C4-2B (cell line): ENCODE data around the gene F8A1.
"Not testable (repeated sequence)": the region's sequence is repeated elsewhere in the genome, so short reads cannot be mapped to it uniquely, and the experiment has no call there.

Experiments used
- H3K27ac ChIP-seq: fragments of 450-650 bp; 2 replicates; pipeline ENCODE4 v1.5.1; 2017
- ZFX ChIP-seq: fragments of 450-650 bp; IDR thresholded peaks from 2 replicates; pipeline ENCODE4 v1.6.1; 2017
- TF ChIP-seq, protein P1 (sequence below): fragments of 450-650 bp; conservative IDR thresholded peaks from 2 replicates; pipeline ENCODE4 v1.5.1; 2017; ENCODE audit warnings: mild to moderate bottlenecking

The F8A1 gene

DNA sequence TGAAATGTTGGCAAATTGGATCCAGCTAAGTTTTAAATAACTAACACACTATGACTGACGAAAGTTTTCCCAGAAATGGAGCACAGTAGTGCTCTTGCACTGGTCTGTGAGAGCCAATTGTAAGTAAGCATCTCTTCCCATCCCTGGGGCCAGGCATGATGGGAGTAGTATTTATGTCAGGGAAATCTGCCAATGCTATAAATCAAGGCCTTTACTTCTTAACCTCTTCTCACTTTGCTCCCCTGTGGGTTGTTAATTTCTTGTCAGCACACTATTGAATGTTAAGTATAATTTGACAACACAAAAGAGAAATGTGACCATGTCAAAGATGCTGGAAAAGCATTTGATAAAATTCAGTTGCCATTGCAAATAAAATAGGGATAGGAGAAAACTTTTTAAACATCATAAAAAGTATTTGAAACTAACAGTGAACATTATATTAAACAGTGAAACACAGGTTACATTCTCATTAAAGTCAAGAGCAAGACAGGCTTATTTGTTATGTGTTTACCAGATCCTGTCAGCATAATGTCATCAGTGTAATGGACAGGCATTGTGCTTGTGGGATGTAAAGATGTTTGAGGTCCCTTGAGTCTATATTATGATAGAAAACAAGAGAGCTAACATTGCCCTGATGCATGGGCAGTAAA is 5.0 kb downstream of the F8A1 start:
- TF ChIP-seq ZFX = no peak
- TF ChIP-seq, protein P1, sequence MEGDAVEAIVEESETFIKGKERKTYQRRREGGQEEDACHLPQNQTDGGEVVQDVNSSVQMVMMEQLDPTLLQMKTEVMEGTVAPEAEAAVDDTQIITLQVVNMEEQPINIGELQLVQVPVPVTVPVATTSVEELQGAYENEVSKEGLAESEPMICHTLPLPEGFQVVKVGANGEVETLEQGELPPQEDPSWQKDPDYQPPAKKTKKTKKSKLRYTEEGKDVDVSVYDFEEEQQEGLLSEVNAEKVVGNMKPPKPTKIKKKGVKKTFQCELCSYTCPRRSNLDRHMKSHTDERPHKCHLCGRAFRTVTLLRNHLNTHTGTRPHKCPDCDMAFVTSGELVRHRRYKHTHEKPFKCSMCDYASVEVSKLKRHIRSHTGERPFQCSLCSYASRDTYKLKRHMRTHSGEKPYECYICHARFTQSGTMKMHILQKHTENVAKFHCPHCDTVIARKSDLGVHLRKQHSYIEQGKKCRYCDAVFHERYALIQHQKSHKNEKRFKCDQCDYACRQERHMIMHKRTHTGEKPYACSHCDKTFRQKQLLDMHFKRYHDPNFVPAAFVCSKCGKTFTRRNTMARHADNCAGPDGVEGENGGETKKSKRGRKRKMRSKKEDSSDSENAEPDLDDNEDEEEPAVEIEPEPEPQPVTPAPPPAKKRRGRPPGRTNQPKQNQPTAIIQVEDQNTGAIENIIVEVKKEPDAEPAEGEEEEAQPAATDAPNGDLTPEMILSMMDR = no peak
- H3K27ac ChIP-seq = no peak overlapping the region

DNA sequence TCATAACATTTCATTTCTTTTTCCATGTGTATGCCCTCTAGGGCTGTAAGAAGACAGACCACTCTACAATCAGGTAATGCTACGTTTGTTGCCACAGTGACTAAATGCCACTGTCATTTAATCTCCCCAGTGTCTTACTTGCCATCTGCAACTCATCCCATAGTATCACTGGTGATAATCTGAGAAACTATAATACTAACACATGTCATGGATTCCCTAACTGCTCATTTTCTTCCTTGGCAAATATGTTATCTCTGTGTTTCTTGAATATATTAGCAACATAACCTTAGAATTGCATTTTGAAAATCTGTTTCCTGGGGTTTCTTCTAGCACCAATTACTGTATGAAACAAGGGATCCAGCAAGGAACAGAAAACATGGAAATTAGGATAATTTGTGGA is 6.1 kb downstream of the F8A1 start:
- TF ChIP-seq ZFX = no peak
- TF ChIP-seq, protein P1 = no peak

GRCh38 chrX:154900323-154900722 is 14.2 kb downstream of the F8A1 start:
- H3K27ac ChIP-seq = no peak overlapping the region
- TF ChIP-seq ZFX = no peak
- TF ChIP-seq, protein P1 = no peak

More for the DNA sequence above, 6.1 kb downstream of the F8A1 start:
- H3K27ac ChIP-seq = no peak overlapping the region

DNA sequence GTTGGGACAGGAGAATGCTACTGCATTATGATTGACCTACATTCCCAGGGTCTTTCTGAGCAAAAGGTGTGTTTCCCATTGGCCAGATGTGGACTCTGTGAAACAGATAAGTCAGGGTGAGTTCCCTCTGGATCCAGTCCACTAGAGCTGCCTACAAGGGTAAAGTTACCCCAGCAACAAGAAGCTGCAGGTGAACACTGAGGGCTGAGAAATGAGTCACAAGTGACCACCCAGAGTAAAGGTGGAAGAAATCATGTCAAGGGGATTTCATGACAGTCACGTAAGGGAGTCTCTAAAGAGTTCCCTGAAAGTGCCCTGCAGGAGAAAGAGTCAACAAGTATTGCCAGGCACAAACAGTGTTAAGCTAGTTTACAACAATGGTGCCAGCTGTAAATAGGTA is 16.3 kb downstream of the F8A1 start:
- TF ChIP-seq, protein P1 = no peak
- no peak overlapping the region for H3K27ac ChIP-seq

DNA sequence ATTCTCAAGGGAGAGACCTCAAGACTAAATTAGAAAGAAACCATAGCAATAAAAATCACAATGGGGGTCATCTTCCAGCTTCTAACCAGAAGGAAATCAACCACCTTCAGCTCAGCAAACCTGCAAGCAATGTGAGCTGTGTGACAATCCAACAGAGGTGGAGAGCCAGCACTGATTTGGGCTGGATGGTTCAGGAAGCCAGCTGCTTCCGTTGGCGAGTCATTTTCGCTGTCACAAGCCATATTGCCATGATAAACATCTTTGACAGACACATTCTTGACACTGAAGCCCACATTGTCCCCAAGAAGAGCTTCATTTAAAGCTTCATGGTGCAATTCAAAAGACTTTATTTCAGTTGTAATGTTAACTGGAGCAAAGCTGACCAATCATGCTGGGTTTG is 22.7 kb downstream of the F8A1 start:
- TF ChIP-seq, protein P1 = no peak
- no peak for TF ChIP-seq ZFX
- no peak overlapping the region for H3K27ac ChIP-seq

DNA sequence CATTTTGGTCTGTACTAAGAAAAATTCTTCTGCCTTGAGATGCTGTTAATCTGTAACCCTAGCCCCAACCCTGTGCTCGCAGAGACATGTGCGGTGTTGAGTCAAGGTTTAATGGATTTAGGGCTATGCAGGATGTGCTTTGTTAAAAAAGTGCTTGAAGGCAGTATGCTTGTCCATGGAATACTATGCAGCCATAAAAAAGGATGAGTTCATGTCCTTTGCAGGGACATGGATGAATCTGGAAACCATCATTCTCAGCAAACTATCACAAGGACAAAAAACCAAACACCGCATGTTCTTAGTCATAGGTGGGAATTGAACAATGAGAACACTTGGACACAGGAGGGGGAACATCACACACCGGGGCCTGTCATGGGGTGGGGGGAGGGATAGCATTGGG is 23.9 kb downstream of the F8A1 start:
- H3K27ac ChIP-seq = not testable (repeated sequence)

- H3K27ac ChIP-seq = not testable (repeated sequence)
Observed at GRCh38 chrX:154910528-154910927, 24.4 kb downstream of the F8A1 start.

- no peak for TF ChIP-seq ZFX
- TF ChIP-seq, protein P1 = no peak
- no peak overlapping the region for H3K27ac ChIP-seq
Observed at GRCh38 chrX:154914052-154914451, 27.9 kb downstream of the F8A1 start.
